ENCODE measurements around the gene ADM5.

The ADM5 gene

DNA sequence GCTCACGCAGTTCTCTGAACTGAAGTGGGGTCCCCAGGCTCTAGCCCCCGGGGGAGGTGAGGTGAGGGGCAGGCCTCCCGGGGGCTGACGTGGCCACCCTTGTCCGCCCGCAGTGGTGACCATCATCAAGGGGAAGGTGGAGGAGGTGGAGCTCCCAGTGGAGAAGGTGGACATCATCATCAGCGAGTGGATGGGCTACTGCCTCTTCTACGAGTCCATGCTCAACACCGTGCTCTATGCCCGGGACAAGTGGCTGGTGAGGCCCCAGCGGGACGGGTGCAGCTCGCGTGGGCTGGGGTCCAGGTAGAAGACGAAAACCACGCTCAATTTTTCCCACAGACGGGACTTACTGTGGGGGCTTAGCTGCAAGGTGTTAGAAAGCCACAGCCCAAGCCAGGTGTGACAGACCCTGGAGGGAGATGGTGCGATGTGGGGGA, 5.6 kb upstream of the ADM5 start:
- no peak overlapping the region for H3K27ac ChIP-seq (ENCODE audit: low read depth, low read length, severe bottlenecking)
- H3K4me3 ChIP-seq (ENCODE audit: extremely low read depth, insufficient read depth, low read length, poor library complexity, severe bottlenecking) = no peak overlapping the region
- H3K4me1 ChIP-seq (ENCODE audit: control insufficient read depth, insufficient read depth, low read length, poor library complexity, severe bottlenecking) = peaks cover 21% of the 10 kb centered on the region
- H3K36me3 ChIP-seq (ENCODE audit: control insufficient read depth, insufficient read depth, low read length) = peaks cover 75% of the 10 kb centered on the region
- 96% methylated on average over 16 to 18 of the region's 18 CpGs for WGBS, 2 experiments (ENCODE audit: insufficient coverage in 2 of 2)
- H3K9me3 ChIP-seq (ENCODE audit: control insufficient read depth, low read length) = no peaks in the 10 kb centered on the region

DNA sequence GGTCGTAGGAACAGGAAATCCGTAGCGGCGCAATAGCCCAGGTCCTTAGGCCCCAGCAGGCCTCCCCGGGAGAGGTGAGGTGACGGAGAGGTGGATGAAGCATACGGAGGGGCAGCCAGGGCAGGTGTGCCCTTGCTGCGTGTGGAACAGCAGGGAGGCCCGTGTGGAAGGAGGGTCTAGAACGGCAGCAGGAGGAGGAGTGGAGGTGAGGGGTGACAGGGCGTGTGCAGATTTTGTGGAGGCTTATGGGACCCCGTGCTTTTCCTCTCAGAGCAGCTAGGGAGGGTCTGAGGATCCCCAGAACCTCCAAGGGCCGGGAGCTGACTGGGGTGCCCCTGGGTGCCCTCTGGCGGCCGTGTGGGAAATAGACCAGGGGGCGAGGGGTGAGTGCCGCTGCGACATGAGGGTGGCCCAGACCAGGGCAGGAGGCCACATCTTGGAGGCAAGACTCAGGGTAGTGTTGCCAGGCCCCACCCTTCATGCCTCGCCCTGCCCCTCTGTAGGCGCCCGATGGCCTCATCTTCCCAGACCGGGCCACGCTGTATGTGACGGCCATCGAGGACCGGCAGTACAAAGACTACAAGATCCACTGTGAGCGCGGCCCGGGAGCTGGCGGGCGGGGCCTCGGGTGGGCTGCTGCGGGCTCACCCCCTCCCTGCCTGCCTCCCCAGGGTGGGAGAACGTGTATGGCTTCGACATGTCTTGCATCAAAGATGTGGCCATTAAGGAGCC, 5.0 kb upstream of the ADM5 start:
- H3K9me3 ChIP-seq (ENCODE audit: control insufficient read depth, low read length) = no peaks in the 10 kb centered on the region
- H3K36me3 ChIP-seq (ENCODE audit: control insufficient read depth, insufficient read depth, low read length) = peaks cover 81% of the 10 kb centered on the region
- H3K4me1 ChIP-seq (ENCODE audit: control insufficient read depth, insufficient read depth, low read length, poor library complexity, severe bottlenecking) = peaks cover 16% of the 10 kb centered on the region
- no peak overlapping the region for H3K27ac ChIP-seq (ENCODE audit: low read depth, low read length, severe bottlenecking)
- WGBS, 2 experiments (ENCODE audit: insufficient coverage in 2 of 2) = 95 to 96% methylated on average over 34 of the region's 35 CpGs
- H3K4me3 ChIP-seq (ENCODE audit: extremely low read depth, insufficient read depth, low read length, poor library complexity, severe bottlenecking) = no peak overlapping the region

DNA sequence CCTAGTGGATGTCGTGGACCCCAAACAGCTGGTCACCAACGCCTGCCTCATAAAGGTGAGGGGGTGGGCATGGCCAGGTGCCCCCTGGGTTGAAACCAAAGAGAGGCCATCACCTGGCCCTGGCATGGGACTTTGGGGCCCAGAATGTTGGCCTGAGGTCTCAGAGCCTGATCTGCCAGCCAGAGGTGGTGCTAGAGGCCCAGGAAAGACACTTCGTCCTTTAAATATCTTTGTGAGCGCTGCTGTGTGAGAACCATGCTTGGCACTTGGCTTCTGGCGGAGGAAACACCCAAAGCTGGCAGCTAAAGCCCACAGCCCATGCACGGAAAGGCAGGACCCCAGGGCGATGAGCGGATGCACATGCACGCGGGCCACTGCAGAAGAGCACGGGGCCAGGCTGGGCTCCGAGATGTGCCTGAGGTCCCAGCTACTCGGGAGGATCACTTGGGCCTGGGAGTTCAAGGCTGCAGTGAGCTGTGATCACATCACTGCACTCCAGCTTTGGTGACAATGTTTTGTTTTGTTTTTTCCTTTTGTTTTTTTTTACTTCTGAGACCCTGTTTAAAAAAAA, 4.3 kb upstream of the ADM5 start:
- no peak overlapping the region for H3K27ac ChIP-seq (ENCODE audit: low read depth, low read length, severe bottlenecking)
- H3K4me3 ChIP-seq (ENCODE audit: extremely low read depth, insufficient read depth, low read length, poor library complexity, severe bottlenecking) = no peak overlapping the region
- 98 to 99% methylated on average over 13 of the region's 13 CpGs for WGBS, 2 experiments (ENCODE audit: insufficient coverage in 2 of 2)
- peaks cover 10% of the 10 kb centered on the region for H3K4me1 ChIP-seq (ENCODE audit: control insufficient read depth, insufficient read depth, low read length, poor library complexity, severe bottlenecking)
- H3K9me3 ChIP-seq (ENCODE audit: control insufficient read depth, low read length) = no peaks in the 10 kb centered on the region
- peaks cover 86% of the 10 kb centered on the region for H3K36me3 ChIP-seq (ENCODE audit: control insufficient read depth, insufficient read depth, low read length)

DNA sequence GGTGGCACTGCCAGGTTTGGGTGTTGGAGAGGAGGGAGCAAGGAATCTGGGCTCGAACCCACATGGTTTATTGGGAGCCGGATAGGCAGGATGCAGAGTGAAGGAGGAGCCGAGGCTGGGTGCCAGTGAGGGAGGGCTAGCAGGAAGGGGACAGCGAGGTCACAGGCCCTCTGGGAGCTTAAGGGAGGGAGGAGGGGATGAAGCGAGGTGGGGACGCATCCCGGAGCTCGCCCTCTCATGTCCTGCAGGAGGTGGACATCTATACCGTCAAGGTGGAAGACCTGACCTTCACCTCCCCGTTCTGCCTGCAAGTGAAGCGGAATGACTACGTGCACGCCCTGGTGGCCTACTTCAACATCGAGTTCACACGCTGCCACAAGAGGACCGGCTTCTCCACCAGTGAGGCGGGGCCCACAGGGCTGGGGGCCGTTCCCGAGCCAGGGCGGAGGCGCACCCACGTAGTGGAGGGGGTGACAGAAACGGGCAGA, 3.5 kb upstream of the ADM5 start:
- Histone ChIP-seq H3K9me3 (ENCODE audit: control insufficient read depth, low read length) (no peaks in the 10 kb centered on the region), H3K27ac (ENCODE audit: low read depth, low read length, severe bottlenecking) (no peak overlapping the region), H3K4me1 (ENCODE audit: control insufficient read depth, insufficient read depth, low read length, poor library complexity, severe bottlenecking) (peaks cover 5% of the 10 kb centered on the region), H3K4me3 (ENCODE audit: extremely low read depth, insufficient read depth, low read length, poor library complexity, severe bottlenecking) (no peak overlapping the region), H3K36me3 (ENCODE audit: control insufficient read depth, insufficient read depth, low read length) (peaks cover 85% of the 10 kb centered on the region)
- WGBS, 2 experiments (ENCODE audit: insufficient coverage in 2 of 2) = 95% methylated on average over 23 of the region's 23 CpGs

DNA sequence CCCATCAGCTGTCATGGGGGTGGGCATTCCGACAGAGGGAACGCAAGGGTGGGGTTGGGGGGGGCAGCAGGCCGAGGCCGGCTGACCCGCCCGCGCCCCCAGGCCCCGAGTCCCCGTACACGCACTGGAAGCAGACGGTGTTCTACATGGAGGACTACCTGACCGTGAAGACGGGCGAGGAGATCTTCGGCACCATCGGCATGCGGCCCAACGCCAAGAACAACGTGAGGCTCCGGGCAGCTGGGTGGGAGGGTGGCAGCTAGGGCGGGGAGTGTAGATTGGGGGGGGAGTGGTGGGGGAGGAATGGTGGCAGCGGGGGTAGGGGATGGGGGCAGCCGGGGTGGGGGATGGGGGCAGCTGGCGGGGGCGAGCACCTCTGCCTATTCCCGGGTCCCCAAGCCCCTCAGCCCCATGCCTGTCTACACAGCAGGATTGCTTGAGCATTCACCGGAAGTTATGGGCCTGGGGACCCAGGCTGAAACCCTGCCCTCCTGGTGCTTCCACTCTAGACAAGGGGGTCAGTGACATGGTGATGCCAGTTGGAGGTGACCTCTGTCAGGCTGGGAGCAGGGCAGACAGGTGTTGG, 2.8 kb upstream of the ADM5 start:
- Histone ChIP-seq H3K27ac (ENCODE audit: low read depth, low read length, severe bottlenecking) (no peak overlapping the region), H3K4me3 (ENCODE audit: extremely low read depth, insufficient read depth, low read length, poor library complexity, severe bottlenecking) (no peak overlapping the region), H3K4me1 (ENCODE audit: control insufficient read depth, insufficient read depth, low read length, poor library complexity, severe bottlenecking) (peaks cover 5% of the 10 kb centered on the region), H3K36me3 (ENCODE audit: control insufficient read depth, insufficient read depth, low read length) (peaks cover 78% of the 10 kb centered on the region), H3K9me3 (ENCODE audit: control insufficient read depth, low read length) (no peaks in the 10 kb centered on the region)
- WGBS, 2 experiments (ENCODE audit: insufficient coverage in 2 of 2) = 95 to 97% methylated on average over 12 to 19 of the region's 27 CpGs

DNA sequence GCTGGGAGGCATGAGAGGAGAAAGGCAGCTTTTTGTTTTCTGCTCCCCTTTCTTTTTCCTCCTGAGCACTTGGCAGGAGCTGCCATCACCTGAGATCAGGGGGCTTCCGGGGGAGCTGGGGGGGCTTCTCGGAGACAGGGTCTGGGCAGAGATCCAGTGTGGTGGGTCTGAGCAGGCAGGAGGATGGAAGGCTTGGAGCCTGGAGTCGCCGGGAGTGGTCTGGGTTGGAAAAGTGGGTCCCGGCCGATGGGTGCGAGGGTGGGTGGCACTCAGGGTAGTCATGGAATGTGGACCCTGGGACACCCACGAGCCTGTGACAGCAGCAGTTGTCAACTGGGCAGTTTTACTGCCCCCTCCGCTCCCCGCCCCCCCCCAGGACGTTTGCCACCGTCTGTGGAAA, 2.2 kb upstream of the ADM5 start:
- Histone ChIP-seq H3K27ac (ENCODE audit: low read depth, low read length, severe bottlenecking) (no peak overlapping the region), H3K9me3 (ENCODE audit: control insufficient read depth, low read length) (no peaks in the 10 kb centered on the region), H3K4me1 (ENCODE audit: control insufficient read depth, insufficient read depth, low read length, poor library complexity, severe bottlenecking) (peaks cover 5% of the 10 kb centered on the region), H3K4me3 (ENCODE audit: extremely low read depth, insufficient read depth, low read length, poor library complexity, severe bottlenecking) (no peak overlapping the region), H3K36me3 (ENCODE audit: control insufficient read depth, insufficient read depth, low read length) (peaks cover 72% of the 10 kb centered on the region)
- WGBS, 2 experiments (ENCODE audit: insufficient coverage in 2 of 2) = 93 to 96% methylated on average over 7 of the region's 12 CpGs

DNA sequence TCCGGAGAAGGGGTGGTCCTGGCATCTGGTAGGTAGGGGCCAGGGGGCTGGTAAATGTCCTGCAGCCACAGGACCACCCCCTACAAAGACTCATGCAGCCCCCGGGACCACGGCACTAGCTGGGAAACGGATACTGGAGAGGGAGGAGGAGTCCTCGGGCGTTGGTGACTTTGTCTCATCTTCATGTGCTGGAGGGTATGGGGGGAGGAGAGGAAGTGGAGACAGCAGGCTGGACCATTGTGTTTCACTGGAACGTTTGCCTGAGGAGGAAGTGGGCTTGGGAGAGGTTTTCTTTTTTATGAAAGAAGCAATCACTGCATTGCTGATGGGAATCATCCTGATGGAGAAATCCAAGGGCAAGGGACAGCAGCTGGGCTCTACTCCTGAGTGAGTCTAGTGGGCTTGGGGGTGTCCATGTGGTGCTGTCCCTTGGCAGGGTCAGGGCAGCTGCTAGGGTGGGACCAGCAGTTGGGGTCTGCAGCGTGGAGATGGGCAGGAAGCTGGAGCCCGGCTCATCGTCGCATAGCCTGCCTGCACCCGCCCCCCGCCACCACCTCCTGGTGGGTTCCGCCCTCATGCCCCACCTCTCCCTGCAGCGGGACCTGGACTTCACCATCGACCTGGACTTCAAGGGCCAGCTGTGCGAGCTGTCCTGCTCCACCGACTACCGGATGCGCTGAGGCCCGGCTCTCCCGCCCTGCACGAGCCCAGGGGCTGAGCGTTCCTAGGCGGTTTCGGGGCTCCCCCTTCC, 1.7 kb upstream of the ADM5 start:
- 87 to 94% methylated on average over 7 to 17 of the region's 26 CpGs for WGBS, 2 experiments (ENCODE audit: insufficient coverage in 2 of 2)
- Histone ChIP-seq H3K4me1 (ENCODE audit: control insufficient read depth, insufficient read depth, low read length, poor library complexity, severe bottlenecking) (peaks cover 5% of the 10 kb centered on the region), H3K9me3 (ENCODE audit: control insufficient read depth, low read length) (no peaks in the 10 kb centered on the region), H3K4me3 (ENCODE audit: extremely low read depth, insufficient read depth, low read length, poor library complexity, severe bottlenecking) (no peak overlapping the region), H3K27ac (ENCODE audit: low read depth, low read length, severe bottlenecking) (peak overlapping the region; percentile 10), H3K36me3 (ENCODE audit: control insufficient read depth, insufficient read depth, low read length) (peaks cover 66% of the 10 kb centered on the region)

DNA sequence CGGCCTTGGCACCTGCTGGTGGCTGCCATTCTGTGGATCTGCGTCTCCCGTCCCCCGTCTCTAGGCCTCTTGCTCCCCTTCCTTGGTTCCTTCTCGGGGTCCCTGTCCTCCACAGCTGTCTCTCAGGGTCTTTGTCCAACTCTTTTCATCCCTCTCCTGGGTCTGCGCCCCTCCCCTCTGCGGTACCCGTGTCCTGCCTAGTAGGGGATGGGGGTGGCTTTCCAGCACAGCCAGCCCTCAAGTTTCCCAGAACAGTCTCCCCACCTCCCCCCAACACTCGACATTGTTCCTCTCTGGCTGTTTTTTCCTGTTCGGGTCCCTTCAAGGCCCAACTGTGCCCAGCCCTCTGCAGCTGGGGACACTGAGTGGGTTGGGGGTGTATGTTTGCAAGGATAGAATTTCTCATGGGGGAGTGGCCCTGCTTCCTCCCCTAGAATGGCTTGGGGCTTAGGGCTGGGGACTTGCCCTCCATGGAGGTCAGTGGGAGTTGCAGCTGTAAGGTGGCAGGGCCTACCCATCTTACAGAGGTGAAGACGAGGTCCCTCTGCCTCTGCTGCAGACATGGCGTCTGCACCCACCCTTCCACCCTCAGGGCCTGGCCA, 762 bp upstream of the ADM5 start:
- H3K27ac ChIP-seq (ENCODE audit: low read depth, low read length, severe bottlenecking) = no peak overlapping the region
- H3K4me1 ChIP-seq (ENCODE audit: control insufficient read depth, insufficient read depth, low read length, poor library complexity, severe bottlenecking) = peaks cover 5% of the 10 kb centered on the region
- H3K4me3 ChIP-seq (ENCODE audit: extremely low read depth, insufficient read depth, low read length, poor library complexity, severe bottlenecking) = no peak overlapping the region
- no peaks in the 10 kb centered on the region for H3K9me3 ChIP-seq (ENCODE audit: control insufficient read depth, low read length)
- WGBS, 2 experiments (ENCODE audit: insufficient coverage in 2 of 2) = 92 to 96% methylated on average over 6 of the region's 12 CpGs
- peaks cover 57% of the 10 kb centered on the region for H3K36me3 ChIP-seq (ENCODE audit: control insufficient read depth, insufficient read depth, low read length)

DNA sequence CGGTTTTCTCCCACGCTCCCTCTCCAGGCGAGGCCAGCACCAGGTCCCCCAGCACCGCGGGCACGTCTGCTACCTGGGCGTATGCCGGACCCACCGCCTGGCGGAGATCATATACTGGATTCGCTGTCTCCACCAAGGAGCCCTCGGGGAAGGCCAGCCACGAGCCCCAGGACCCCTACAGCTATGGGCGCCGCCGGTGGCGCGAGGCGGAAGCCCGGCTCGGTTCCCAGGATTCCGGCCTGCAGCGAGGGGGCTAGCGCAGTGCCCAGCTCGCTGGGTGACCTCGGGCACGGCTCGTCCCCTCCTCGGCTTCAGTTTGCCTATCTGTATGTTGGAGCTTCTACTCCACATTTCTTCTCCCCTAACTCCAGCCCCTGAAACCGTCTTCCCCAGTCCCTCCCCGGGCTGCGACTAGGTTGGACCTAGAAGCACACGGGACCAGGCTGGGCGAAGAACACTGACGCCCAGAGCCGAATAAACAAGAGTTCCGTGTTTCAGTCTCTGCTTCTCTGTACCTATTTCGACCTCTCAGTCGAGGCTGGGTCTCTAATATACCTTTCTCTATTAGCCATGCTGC, 773 bp downstream of the ADM5 start:
- H3K4me3 ChIP-seq (ENCODE audit: extremely low read depth, insufficient read depth, low read length, poor library complexity, severe bottlenecking) = peak overlapping the region; percentile 41
- no peaks in the 10 kb centered on the region for H3K9me3 ChIP-seq (ENCODE audit: control insufficient read depth, low read length)
- H3K27ac ChIP-seq (ENCODE audit: low read depth, low read length, severe bottlenecking) = no peak overlapping the region
- peaks cover 5% of the 10 kb centered on the region for H3K4me1 ChIP-seq (ENCODE audit: control insufficient read depth, insufficient read depth, low read length, poor library complexity, severe bottlenecking)
- peaks cover 42% of the 10 kb centered on the region for H3K36me3 ChIP-seq (ENCODE audit: control insufficient read depth, insufficient read depth, low read length)
- 90 to 93% methylated on average over 38 to 39 of the region's 39 CpGs for WGBS, 2 experiments (ENCODE audit: insufficient coverage in 2 of 2)

DNA sequence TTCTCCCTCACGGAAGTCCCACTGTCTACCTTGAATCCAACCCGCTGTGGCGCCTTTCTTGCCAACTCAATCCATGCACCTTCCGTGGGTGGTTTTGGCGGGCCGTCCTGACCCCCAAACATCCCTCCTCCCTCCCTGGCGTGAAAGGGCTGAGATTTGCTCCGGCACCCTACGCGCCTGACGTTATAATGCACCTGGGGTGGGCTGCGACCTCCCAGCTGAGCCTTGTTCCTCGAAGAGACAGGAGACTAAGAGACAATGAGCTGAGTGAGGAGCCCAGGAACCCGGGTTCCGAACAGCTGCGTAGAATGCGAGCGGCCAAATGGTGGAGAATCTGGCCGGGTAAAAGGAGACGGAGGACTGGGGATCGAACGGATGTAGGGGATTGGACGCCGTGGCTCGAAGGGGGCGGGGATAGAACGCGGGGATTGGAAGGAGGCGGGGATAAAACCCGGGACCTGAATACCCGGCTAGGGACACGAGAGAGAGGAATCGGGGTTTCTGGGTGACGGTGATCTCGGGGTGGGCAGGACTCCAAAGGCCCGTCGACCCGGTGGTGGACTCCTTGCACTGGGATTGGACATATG, 1.4 kb downstream of the ADM5 start, which contains the start of gene CPT1C:
CPT1C (plus strand) TSS at position 461 of the 587 bp plus-strand sequence. CDS start 1,137 bp downstream, outside the sequence.
- peak within 1 kb of the TSS; percentile 57 for H3K27ac ChIP-seq (ENCODE audit: low read depth, low read length, severe bottlenecking)
- H3K4me3 ChIP-seq (ENCODE audit: extremely low read depth, insufficient read depth, low read length, poor library complexity, severe bottlenecking) = peak within 1 kb of the TSS; percentile 41
- H3K9me3 ChIP-seq (ENCODE audit: control insufficient read depth, low read length) = no peaks in the 10 kb centered on the region
- 11 to 16% methylated on average over 30 to 37 of the region's 38 CpGs for WGBS, 2 experiments (ENCODE audit: insufficient coverage in 2 of 2)
- peaks cover 5% of the 10 kb centered on the region for H3K4me1 ChIP-seq (ENCODE audit: control insufficient read depth, insufficient read depth, low read length, poor library complexity, severe bottlenecking)
- H3K36me3 ChIP-seq (ENCODE audit: control insufficient read depth, insufficient read depth, low read length) = peaks cover 36% of the 10 kb centered on the region
